HL-60 (cell line): ENCODE data around the gene MAGI2.

Source experiments
- GABPA ChIP-seq: IDR thresholded peaks from 2 replicates; pipeline ENCODE4 v1.6.1; 2012; ENCODE audit warnings: low read depth
- POLR2AphosphoS5 ChIP-seq: IDR thresholded peaks from 2 replicates; pipeline ENCODE4 v1.6.1; 2012; ENCODE audit warnings: low read depth
- SPI1 ChIP-seq: IDR thresholded peaks from 2 replicates; pipeline ENCODE4 v1.6.1; 2012; ENCODE audit warnings: low read depth, mild to moderate bottlenecking, borderline replicate concordance
- TF ChIP-seq, protein P1 (sequence below): IDR thresholded peaks from one replicate; pipeline ENCODE4 v1.5.1; 2011; ENCODE audit warnings: low read length, control low read depth, inconsistent platforms; ENCODE audit not compliant: insufficient read depth

- TF ChIP-seq, protein P1, sequence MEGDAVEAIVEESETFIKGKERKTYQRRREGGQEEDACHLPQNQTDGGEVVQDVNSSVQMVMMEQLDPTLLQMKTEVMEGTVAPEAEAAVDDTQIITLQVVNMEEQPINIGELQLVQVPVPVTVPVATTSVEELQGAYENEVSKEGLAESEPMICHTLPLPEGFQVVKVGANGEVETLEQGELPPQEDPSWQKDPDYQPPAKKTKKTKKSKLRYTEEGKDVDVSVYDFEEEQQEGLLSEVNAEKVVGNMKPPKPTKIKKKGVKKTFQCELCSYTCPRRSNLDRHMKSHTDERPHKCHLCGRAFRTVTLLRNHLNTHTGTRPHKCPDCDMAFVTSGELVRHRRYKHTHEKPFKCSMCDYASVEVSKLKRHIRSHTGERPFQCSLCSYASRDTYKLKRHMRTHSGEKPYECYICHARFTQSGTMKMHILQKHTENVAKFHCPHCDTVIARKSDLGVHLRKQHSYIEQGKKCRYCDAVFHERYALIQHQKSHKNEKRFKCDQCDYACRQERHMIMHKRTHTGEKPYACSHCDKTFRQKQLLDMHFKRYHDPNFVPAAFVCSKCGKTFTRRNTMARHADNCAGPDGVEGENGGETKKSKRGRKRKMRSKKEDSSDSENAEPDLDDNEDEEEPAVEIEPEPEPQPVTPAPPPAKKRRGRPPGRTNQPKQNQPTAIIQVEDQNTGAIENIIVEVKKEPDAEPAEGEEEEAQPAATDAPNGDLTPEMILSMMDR, result no peak
- TF ChIP-seq POLR2AphosphoS5, result no peak
- no peak for TF ChIP-seq GABPA
- TF ChIP-seq SPI1, result no peak
These were observed 1440.1 kb downstream of the MAGI2 start for GRCh38 chr7:78013386-78013785.
